NT2/D1 (cell line): Measurements from ENCODE around the gene UCKL1.
"Not testable (repeated sequence)": the region's sequence is repeated elsewhere in the genome, so short reads cannot be mapped to it uniquely, and the experiment has no call there.

ENCODE experiments used
- SUZ12 ChIP-seq: IDR thresholded peaks from 2 replicates; pipeline ENCODE4 v1.6.1; 2011; ENCODE audit not compliant: insufficient read length, insufficient read depth; ENCODE audit errors: extremely low read depth
- YY1 ChIP-seq: IDR thresholded peaks from 2 replicates; pipeline ENCODE4 v1.6.1; 2011; ENCODE audit not compliant: insufficient read length, insufficient read depth
- ZNF274 ChIP-seq: IDR thresholded peaks from 2 replicates; pipeline ENCODE4 v1.6.1; 2011; ENCODE audit warnings: mild to moderate bottlenecking, low read depth, low read length

DNA sequence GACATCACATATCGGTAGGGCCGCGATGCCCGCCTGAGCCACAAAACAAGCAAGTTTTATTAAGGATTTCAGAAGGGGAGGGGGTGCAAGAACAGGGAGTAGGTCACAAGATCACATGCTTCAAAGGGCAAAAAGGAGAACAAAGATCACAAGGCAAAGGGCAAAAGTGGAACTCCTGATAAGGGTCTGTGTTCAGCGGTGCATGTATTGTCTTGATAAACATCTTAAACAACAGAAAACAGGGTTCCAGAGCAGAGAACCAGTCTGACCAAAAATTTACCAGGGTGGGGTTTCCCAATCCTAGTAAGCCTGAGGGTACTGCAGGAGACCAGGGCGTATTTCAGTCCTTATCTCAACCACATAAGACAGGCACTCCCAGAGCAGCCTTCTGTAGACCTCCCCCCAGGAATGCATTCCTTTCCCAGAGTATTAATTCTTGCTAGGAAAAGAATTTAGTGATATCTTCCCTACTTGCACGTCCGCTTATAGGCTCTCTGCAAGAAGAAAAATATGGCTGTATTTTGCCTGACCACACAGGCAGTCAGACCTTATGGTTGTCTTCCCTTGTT is 39.8 kb downstream of the UCKL1 start:
- TF ChIP-seq ZNF274, YY1, SUZ12: not testable (repeated sequence)
